HEK293 (cell line): ENCODE measurements around the gene SCN4B.

Experiments used
- GLI4 ChIP-seq: fragments of 450-650 bp; formaldehyde crosslinking; IDR thresholded peaks from 2 replicates; pipeline ENCODE4 v1.5.1; 2016; ENCODE audit warnings: missing biosample characterization, missing genetic modification characterization
- ZNF121 ChIP-seq: fragments of 450-650 bp; formaldehyde crosslinking; IDR thresholded peaks from 2 replicates; pipeline ENCODE4 v1.5.1; 2016; ENCODE audit warnings: missing biosample characterization, missing genetic modification characterization
- ZNF335 ChIP-seq: fragments of 450-650 bp; formaldehyde crosslinking; conservative IDR thresholded peaks from 2 replicates; pipeline ENCODE4 v1.5.1; 2016; ENCODE audit warnings: missing biosample characterization, missing genetic modification characterization
- ZNF837 ChIP-seq: fragments of 450-650 bp; formaldehyde crosslinking; IDR thresholded peaks from 2 replicates; pipeline ENCODE4 v1.5.1; 2016; ENCODE audit warnings: missing biosample characterization, missing genetic modification characterization
- TF ChIP-seq, protein P1 (sequence below): fragments of 450-650 bp; formaldehyde crosslinking; IDR thresholded peaks from 2 replicates; pipeline ENCODE4 v1.5.1; 2016; ENCODE audit warnings: missing biosample characterization, missing genetic modification characterization
- TF ChIP-seq, protein P2 (sequence below): fragments of 450-650 bp; formaldehyde crosslinking; IDR thresholded peaks from 2 replicates; pipeline ENCODE4 v1.5.1; 2016; ENCODE audit warnings: missing biosample characterization, missing genetic modification characterization, low read depth
- TF ChIP-seq, protein P3 (sequence below): fragments of 450-650 bp; formaldehyde crosslinking; IDR thresholded peaks from 2 replicates; pipeline ENCODE4 v1.5.1; 2016; ENCODE audit warnings: missing biosample characterization, missing genetic modification characterization
- TF ChIP-seq, protein P4 (sequence below): fragments of 450-650 bp; formaldehyde crosslinking; IDR thresholded peaks from 2 replicates; pipeline ENCODE4 v1.5.1; 2016; ENCODE audit warnings: missing biosample characterization, missing genetic modification characterization

DNA sequence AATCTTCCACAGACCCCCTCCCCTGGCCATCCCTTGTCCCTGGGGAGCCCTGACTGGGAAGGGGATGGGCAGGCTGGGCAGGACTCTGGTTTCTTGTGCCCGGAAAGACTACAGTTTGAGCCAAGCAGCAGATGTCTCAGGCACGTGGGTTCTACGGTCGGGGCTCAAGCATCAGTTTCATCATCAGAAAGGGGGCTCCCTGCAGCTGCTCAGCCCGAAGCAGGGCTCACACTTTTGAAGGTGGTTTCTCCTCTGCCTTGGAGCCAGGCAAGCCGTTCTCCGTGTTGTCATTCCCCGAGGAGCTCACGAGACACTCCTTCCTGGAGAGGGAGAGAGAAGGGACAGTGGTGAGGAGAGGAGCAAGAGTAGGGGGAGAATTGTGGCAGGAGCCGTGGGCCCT, 15.8 kb downstream of the SCN4B start:
- TF ChIP-seq, protein P1, sequence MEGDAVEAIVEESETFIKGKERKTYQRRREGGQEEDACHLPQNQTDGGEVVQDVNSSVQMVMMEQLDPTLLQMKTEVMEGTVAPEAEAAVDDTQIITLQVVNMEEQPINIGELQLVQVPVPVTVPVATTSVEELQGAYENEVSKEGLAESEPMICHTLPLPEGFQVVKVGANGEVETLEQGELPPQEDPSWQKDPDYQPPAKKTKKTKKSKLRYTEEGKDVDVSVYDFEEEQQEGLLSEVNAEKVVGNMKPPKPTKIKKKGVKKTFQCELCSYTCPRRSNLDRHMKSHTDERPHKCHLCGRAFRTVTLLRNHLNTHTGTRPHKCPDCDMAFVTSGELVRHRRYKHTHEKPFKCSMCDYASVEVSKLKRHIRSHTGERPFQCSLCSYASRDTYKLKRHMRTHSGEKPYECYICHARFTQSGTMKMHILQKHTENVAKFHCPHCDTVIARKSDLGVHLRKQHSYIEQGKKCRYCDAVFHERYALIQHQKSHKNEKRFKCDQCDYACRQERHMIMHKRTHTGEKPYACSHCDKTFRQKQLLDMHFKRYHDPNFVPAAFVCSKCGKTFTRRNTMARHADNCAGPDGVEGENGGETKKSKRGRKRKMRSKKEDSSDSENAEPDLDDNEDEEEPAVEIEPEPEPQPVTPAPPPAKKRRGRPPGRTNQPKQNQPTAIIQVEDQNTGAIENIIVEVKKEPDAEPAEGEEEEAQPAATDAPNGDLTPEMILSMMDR = no peak
- TF ChIP-seq ZNF837 (tag by site-specific recombination) = no peak
- no peak for TF ChIP-seq ZNF121 (tag by site-specific recombination)
- no peak for TF ChIP-seq ZNF335 (tag by site-specific recombination)
- no peak for TF ChIP-seq GLI4 (tag by site-specific recombination)
- TF ChIP-seq, protein P2, sequence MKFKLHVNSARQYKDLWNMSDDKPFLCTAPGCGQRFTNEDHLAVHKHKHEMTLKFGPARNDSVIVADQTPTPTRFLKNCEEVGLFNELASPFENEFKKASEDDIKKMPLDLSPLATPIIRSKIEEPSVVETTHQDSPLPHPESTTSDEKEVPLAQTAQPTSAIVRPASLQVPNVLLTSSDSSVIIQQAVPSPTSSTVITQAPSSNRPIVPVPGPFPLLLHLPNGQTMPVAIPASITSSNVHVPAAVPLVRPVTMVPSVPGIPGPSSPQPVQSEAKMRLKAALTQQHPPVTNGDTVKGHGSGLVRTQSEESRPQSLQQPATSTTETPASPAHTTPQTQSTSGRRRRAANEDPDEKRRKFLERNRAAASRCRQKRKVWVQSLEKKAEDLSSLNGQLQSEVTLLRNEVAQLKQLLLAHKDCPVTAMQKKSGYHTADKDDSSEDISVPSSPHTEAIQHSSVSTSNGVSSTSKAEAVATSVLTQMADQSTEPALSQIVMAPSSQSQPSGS = no peak
- TF ChIP-seq, protein P3, sequence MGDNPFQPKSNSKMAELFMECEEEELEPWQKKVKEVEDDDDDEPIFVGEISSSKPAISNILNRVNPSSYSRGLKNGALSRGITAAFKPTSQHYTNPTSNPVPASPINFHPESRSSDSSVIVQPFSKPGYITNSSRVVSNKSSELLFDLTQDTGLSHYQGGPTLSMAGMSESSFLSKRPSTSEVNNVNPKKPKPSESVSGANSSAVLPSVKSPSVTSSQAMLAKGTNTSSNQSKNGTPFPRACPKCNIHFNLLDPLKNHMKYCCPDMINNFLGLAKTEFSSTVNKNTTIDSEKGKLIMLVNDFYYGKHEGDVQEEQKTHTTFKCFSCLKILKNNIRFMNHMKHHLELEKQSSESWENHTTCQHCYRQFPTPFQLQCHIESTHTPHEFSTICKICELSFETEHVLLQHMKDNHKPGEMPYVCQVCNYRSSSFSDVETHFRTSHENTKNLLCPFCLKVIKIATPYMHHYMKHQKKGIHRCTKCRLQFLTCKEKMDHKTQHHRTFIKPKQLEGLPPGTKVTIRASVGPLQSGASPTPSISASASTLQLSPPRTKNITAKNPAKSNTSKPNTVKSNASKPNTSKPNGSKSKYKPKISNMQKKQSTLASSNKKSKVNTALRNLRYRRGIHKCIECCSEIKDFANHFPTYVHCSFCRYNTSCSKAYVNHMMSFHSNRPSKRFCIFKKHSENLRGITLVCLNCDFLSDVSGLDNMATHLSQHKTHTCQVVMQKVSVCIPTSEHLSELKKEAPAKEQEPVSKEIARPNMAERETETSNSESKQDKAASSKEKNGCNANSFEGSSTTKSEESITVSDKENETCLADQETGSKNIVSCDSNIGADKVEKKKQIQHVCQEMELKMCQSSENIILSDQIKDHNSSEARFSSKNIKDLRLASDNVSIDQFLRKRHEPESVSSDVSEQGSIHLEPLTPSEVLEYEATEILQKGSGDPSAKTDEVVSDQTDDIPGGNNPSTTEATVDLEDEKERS (tag by site-specific recombination) = no peak
- TF ChIP-seq, protein P4, sequence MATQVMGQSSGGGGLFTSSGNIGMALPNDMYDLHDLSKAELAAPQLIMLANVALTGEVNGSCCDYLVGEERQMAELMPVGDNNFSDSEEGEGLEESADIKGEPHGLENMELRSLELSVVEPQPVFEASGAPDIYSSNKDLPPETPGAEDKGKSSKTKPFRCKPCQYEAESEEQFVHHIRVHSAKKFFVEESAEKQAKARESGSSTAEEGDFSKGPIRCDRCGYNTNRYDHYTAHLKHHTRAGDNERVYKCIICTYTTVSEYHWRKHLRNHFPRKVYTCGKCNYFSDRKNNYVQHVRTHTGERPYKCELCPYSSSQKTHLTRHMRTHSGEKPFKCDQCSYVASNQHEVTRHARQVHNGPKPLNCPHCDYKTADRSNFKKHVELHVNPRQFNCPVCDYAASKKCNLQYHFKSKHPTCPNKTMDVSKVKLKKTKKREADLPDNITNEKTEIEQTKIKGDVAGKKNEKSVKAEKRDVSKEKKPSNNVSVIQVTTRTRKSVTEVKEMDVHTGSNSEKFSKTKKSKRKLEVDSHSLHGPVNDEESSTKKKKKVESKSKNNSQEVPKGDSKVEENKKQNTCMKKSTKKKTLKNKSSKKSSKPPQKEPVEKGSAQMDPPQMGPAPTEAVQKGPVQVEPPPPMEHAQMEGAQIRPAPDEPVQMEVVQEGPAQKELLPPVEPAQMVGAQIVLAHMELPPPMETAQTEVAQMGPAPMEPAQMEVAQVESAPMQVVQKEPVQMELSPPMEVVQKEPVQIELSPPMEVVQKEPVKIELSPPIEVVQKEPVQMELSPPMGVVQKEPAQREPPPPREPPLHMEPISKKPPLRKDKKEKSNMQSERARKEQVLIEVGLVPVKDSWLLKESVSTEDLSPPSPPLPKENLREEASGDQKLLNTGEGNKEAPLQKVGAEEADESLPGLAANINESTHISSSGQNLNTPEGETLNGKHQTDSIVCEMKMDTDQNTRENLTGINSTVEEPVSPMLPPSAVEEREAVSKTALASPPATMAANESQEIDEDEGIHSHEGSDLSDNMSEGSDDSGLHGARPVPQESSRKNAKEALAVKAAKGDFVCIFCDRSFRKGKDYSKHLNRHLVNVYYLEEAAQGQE (tag by site-specific recombination) = no peak
